Loucy (cell line): ENCODE measurements around the gene ZNF362.

Experiments used
- EZH2phosphoT487 ChIP-seq: fragments of 200-600 bp; IDR thresholded peaks from 2 replicates; pipeline ENCODE4 v1.6.1; 2018; ENCODE audit warnings: antibody characterized with exemption, mild to moderate bottlenecking, moderate library complexity, borderline replicate concordance
- TF ChIP-seq, protein P1 (sequence below): fragments of 200-600 bp; sonication (generic); conservative IDR thresholded peaks from 2 replicates; pipeline ENCODE4 v1.5.1; 2014; ENCODE audit warnings: mild to moderate bottlenecking, antibody characterized with exemption, low read length

DNA sequence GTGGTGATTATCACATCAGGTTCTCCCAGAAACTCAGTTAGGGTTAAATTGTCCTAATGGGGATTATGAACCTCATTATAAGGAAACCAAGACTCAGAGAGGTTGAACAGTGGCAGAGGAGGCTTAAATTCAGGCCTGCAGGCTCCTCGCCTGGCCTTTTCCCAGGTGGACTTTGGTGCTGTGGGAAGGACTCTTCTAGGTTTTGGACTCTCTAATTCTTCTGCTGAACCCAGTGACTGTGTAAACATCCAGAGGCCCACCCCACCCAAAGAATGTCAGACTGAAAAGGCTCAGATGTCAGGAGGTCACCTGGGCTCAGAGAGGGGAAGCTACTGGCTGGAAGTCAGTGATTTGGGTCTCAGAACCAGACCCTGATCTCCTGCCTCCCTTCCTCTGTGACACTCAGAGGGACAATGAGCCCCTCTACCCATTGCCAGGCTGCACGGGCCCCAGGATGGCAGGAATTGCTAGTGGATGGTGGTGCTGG, 2.5 kb downstream of the ZNF362 start:
- TF ChIP-seq, protein P1, sequence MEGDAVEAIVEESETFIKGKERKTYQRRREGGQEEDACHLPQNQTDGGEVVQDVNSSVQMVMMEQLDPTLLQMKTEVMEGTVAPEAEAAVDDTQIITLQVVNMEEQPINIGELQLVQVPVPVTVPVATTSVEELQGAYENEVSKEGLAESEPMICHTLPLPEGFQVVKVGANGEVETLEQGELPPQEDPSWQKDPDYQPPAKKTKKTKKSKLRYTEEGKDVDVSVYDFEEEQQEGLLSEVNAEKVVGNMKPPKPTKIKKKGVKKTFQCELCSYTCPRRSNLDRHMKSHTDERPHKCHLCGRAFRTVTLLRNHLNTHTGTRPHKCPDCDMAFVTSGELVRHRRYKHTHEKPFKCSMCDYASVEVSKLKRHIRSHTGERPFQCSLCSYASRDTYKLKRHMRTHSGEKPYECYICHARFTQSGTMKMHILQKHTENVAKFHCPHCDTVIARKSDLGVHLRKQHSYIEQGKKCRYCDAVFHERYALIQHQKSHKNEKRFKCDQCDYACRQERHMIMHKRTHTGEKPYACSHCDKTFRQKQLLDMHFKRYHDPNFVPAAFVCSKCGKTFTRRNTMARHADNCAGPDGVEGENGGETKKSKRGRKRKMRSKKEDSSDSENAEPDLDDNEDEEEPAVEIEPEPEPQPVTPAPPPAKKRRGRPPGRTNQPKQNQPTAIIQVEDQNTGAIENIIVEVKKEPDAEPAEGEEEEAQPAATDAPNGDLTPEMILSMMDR, result no peak
- TF ChIP-seq EZH2phosphoT487, result no peak
